ENCODE results near the gene CPA2. TPM values are rescaled to one million over a fixed set of nuclear protein-coding genes. Genes with fewer than 3 reads are reported as not detected.

Gene CPA2
- total and polyA plus RNA-seq, 2 of the 4 experiments (the other 2 are of a cell fraction): 0.05 TPM; not detected in 1

DNA sequence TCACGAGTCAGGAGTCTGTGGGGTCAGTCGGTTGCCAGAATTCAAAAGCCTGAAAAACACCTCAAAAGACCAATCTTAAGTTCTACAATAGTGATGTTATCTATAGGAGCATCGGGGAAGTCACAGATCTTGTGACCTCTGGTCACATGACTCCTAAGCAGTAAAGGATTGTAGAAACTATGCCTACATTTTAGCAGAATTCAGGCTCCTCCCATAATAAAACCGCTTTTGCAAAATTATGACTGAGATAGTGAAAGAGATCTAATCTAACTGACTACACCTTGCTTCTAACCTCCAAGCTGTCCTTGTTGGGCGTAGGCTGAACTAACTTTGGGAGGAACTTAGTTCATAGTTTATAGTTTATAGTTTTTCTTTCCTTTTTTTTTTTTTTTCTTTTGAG, 42.5 kb upstream of the CPA2 start:
- dilution Hi-C loops (cut with HindIII; ENCODE audit: low sequenced_read_pairs, unreplicated experiment) (no loop called here), in situ Hi-C loops (cut with MboI; ENCODE audit: low sequenced_read_pairs) (no loop called here), intact Hi-C loops (cut with micrococcal nuclease) (no loop called here)
- H3K9me1 ChIP-seq (ENCODE audit: insufficient read depth, low read length): no peaks in the 10 kb centered on the region
- DNase-seq (no peak), ATAC-seq (ENCODE audit: low read depth) (no peak)
- ChIA-PET CTCF (interaction anchor here (0.7 kb wide), 1 partner anchor 13 kb away, joined by 3 read pairs; no protein-coding TSS in a partner anchor), POLR2A (ENCODE audit: unreplicated experiment) (no interaction called here)
- no peak overlapping the region for H2AK9ac ChIP-seq (replicated peaks; ENCODE audit: low read depth, low read length, poor library complexity)
- no CpG with 5 or more reads among the region's 5 CpGs for WGBS, 2 experiments (ENCODE audit: extremely low coverage in 2 of 2, insufficient read length in 1 of 2)
- H3K4me2 ChIP-seq (ENCODE audit: low read depth, low read length): no peak overlapping the region
- H2AK5ac ChIP-seq (ENCODE audit: low read depth, low read length): no peak overlapping the region
- no peak overlapping the region for H2BK120ac ChIP-seq (ENCODE audit: low read depth, low read length)
- no peaks in the 10 kb centered on the region for H3K79me1 ChIP-seq (ENCODE audit: low read depth in 1 of 2, low read length in 2 of 2)
- no peak overlapping the region for H3K14ac ChIP-seq (replicated peaks; ENCODE audit: low read depth, low read length)
- H3K4ac ChIP-seq (ENCODE audit: low read depth, low read length): no peak overlapping the region
- no peak overlapping the region for H3K27ac ChIP-seq (ENCODE audit: insufficient read depth, low read length)
- no peak overlapping the region for H2BK15ac ChIP-seq (ENCODE audit: low read depth, low read length)
- H2AFZ ChIP-seq (replicated peaks; ENCODE audit: low read length, poor library complexity): no peak overlapping the region
- no peak overlapping the region for H2BK5ac ChIP-seq (ENCODE audit: low read depth, low read length, poor library complexity, severe bottlenecking)
- no peak overlapping the region for H4K91ac ChIP-seq (ENCODE audit: insufficient read depth, low read depth, low read length)
- H4K5ac ChIP-seq (ENCODE audit: low read depth, low read length): no peak overlapping the region
- no peak overlapping the region for H3K18ac ChIP-seq (ENCODE audit: low read depth, low read length)
- H3K27me3 ChIP-seq (ENCODE audit: control insufficient read depth, insufficient read depth, low read length): peaks cover 2% of the 10 kb centered on the region; the same call in 1 of the 2 replicates
- H3K4me1 ChIP-seq (ENCODE audit: control insufficient read depth, insufficient read depth, low read length): no peaks in the 10 kb centered on the region; the same call in 1 of the 2 replicates
- H4K20me1 ChIP-seq (ENCODE audit: insufficient read depth, low read length): no peaks in the 10 kb centered on the region
- no peak overlapping the region for H2BK20ac ChIP-seq (ENCODE audit: low read depth, low read length)
- TF ChIP-seq MXI1 (IDR thresholded peaks at IDR 0.05; ENCODE audit: borderline replicate concordance, low read depth, low read length) (no peak), FOS (IDR thresholded peaks at IDR 0.05; ENCODE audit: low read depth, low read length) (no peak), RCOR1 (IDR thresholded peaks at IDR 0.05; ENCODE audit: insufficient replicate concordance, low read length) (no peak), RFX5 (IDR thresholded peaks at IDR 0.05; ENCODE audit: low read depth, low read length) (no peak), NFE2L2 (IDR thresholded peaks at IDR 0.05; ENCODE audit: low read depth, low read length) (no peak), BHLHE40 (IDR thresholded peaks at IDR 0.05; ENCODE audit: low read depth, low read length) (no peak), RAD21 (IDR thresholded peaks at IDR 0.05; ENCODE audit: low read length) (no peak), MAZ (IDR thresholded peaks at IDR 0.05; ENCODE audit: borderline replicate concordance, low read depth, low read length) (no peak), CHD1 (IDR thresholded peaks at IDR 0.05; ENCODE audit: low read depth, low read length) (no peak), SMC3 (IDR thresholded peaks at IDR 0.05; ENCODE audit: low read depth, low read length) (no peak), POLR2A (IDR thresholded peaks at IDR 0.05; ENCODE audit: low read depth, low read length) (no peak), MAFK (IDR thresholded peaks at IDR 0.05; ENCODE audit: low read depth, low read length) (no peak), CEBPB (IDR thresholded peaks at IDR 0.05; ENCODE audit: low read depth, low read length) (no peak)
- TF ChIP-seq, protein P1, sequence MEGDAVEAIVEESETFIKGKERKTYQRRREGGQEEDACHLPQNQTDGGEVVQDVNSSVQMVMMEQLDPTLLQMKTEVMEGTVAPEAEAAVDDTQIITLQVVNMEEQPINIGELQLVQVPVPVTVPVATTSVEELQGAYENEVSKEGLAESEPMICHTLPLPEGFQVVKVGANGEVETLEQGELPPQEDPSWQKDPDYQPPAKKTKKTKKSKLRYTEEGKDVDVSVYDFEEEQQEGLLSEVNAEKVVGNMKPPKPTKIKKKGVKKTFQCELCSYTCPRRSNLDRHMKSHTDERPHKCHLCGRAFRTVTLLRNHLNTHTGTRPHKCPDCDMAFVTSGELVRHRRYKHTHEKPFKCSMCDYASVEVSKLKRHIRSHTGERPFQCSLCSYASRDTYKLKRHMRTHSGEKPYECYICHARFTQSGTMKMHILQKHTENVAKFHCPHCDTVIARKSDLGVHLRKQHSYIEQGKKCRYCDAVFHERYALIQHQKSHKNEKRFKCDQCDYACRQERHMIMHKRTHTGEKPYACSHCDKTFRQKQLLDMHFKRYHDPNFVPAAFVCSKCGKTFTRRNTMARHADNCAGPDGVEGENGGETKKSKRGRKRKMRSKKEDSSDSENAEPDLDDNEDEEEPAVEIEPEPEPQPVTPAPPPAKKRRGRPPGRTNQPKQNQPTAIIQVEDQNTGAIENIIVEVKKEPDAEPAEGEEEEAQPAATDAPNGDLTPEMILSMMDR (conservative IDR thresholded peaks at IDR 0.05; ENCODE audit: low read depth, low read length): no peak
- TF ChIP-seq, protein P2, sequence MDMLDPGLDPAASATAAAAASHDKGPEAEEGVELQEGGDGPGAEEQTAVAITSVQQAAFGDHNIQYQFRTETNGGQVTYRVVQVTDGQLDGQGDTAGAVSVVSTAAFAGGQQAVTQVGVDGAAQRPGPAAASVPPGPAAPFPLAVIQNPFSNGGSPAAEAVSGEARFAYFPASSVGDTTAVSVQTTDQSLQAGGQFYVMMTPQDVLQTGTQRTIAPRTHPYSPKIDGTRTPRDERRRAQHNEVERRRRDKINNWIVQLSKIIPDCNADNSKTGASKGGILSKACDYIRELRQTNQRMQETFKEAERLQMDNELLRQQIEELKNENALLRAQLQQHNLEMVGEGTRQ (IDR thresholded peaks at IDR 0.05; ENCODE audit: low read depth, low read length): no peak
- TF ChIP-seq, protein P3, sequence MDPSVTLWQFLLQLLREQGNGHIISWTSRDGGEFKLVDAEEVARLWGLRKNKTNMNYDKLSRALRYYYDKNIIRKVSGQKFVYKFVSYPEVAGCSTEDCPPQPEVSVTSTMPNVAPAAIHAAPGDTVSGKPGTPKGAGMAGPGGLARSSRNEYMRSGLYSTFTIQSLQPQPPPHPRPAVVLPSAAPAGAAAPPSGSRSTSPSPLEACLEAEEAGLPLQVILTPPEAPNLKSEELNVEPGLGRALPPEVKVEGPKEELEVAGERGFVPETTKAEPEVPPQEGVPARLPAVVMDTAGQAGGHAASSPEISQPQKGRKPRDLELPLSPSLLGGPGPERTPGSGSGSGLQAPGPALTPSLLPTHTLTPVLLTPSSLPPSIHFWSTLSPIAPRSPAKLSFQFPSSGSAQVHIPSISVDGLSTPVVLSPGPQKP (IDR thresholded peaks at IDR 0.05; ENCODE audit: borderline replicate concordance, low read depth, low read length): no peak
- no TSS peak for BruUV-seq (replicated peaks)
- no peaks in the 10 kb centered on the region for H3K9me3 ChIP-seq (ENCODE audit: control insufficient read depth, insufficient read depth, low read length)
- no peaks in the 10 kb centered on the region for H3K36me3 ChIP-seq (ENCODE audit: control insufficient read depth, insufficient read depth, low read length)
- H3K4me3 ChIP-seq (ENCODE audit: insufficient read depth, low read depth, low read length): no peak overlapping the region
- no peak overlapping the region for H4K8ac ChIP-seq (ENCODE audit: low read depth in 2 of 2, low read length in 2 of 2)
- H3K23ac ChIP-seq (ENCODE audit: low read depth, low read length): no peak overlapping the region
- no peak overlapping the region for H3K9ac ChIP-seq (ENCODE audit: low read depth, low read length)
- H3K56ac ChIP-seq (ENCODE audit: extremely low read depth, insufficient read depth, low read length): no peak overlapping the region
